Vagina (tissue), 2 donors: ENCODE measurements around the gene CFTR.

Experiments
- POLR2A ChIP-seq, 2 donors: fragments of 450-650 bp; IDR thresholded peaks; one replicate each; pipeline ENCODE4 v1.6.1; 2017; ENCODE audit warnings: antibody characterized with exemption in 2 of 2, mild to moderate bottlenecking in 2 of 2, moderate library complexity in 2 of 2
- POLR2AphosphoS5 ChIP-seq, 2 donors: sonication (generic); formaldehyde crosslinking; IDR thresholded peaks; one replicate each; pipeline ENCODE4 v1.9.0; 2017; ENCODE audit warnings: antibody characterized with exemption in 2 of 2, mild to moderate bottlenecking in 2 of 2, low read depth in 1 of 2; ENCODE audit not compliant: insufficient read depth in 1 of 2
- TF ChIP-seq, protein P1 (sequence below), 3 experiments: fragments of 450-650 bp in 2 of 3; fragments of 200-600 bp in 1 of 3; sonication (generic) in 1 of 3; IDR thresholded peaks; one replicate each; pipeline ENCODE4 v1.5.1; 2017 to 2019; ENCODE audit warnings: antibody characterized with exemption in 3 of 3, mild to moderate bottlenecking in 2 of 3, moderate library complexity in 2 of 3

DNA sequence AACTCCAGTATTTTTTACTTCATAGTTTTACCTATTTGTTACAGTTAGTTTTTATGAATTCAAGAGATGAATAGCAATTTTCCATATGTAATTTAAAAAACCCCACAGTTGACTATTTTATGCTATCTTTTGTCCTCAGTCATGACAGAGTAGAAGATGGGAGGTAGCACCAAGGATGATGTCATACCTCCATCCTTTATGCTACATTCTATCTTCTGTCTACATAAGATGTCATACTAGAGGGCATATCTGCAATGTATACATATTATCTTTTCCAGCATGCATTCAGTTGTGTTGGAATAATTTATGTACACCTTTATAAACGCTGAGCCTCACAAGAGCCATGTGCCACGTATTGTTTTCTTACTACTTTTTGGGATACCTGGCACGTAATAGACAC, 184.2 kb downstream of the CFTR start:
- TF ChIP-seq, protein P1, sequence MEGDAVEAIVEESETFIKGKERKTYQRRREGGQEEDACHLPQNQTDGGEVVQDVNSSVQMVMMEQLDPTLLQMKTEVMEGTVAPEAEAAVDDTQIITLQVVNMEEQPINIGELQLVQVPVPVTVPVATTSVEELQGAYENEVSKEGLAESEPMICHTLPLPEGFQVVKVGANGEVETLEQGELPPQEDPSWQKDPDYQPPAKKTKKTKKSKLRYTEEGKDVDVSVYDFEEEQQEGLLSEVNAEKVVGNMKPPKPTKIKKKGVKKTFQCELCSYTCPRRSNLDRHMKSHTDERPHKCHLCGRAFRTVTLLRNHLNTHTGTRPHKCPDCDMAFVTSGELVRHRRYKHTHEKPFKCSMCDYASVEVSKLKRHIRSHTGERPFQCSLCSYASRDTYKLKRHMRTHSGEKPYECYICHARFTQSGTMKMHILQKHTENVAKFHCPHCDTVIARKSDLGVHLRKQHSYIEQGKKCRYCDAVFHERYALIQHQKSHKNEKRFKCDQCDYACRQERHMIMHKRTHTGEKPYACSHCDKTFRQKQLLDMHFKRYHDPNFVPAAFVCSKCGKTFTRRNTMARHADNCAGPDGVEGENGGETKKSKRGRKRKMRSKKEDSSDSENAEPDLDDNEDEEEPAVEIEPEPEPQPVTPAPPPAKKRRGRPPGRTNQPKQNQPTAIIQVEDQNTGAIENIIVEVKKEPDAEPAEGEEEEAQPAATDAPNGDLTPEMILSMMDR (IDR thresholded peaks at IDR 0.05), result no peak
- TF ChIP-seq POLR2A (IDR thresholded peaks at IDR 0.05) (no peak), POLR2AphosphoS5 (IDR thresholded peaks at IDR 0.05; ENCODE audit: insufficient read depth in 1 of 2, low read depth in 1 of 2) (no peak)
